IMR-90 (cell line): Measurements from ENCODE around the gene RSPO4. TPM values are rescaled to one million over a fixed set of nuclear protein-coding genes. Genes with fewer than 3 reads are reported as not detected.

ENCODE experiments used
- ATAC-seq: fragments of 200-7000 bp; cut with Tn5 transposase; 2 replicates; pipeline ENCODE4 v1.9.1; 2020; ENCODE audit warnings: low read depth, mild to moderate bottlenecking, moderate library complexity
- BruUV-seq: library from RNA; stranded (reverse); fragments of 400-500 nt; replicated peaks from 2 replicates; lab custom pipeline; 2021; lab: Mats Ljungman, UMichigan
- CTCF ChIA-PET: fragments of 300-600 bp; formaldehyde crosslinking; extraction: SDS; loops from one replicate; lab custom pipeline; 2021; ENCODE audit warnings: antibody characterized with exemption; lab: Yijun Ruan, JAX
- POLR2A ChIA-PET: fragments of 300-600 bp; sonication (Branson Sonifier 250); formaldehyde crosslinking; loops from one replicate; lab custom pipeline; 2022; ENCODE audit warnings: antibody characterized with exemption; ENCODE audit not compliant: unreplicated experiment; lab: Charles Lee
- DNase-seq: peaks from one replicate; pipeline ENCODE4 v3.0.0; 2013
- H2AFZ ChIP-seq: replicated peaks from 2 replicates; pipeline ENCODE3; 2013; ENCODE audit warnings: low read length, mild to moderate bottlenecking; ENCODE audit not compliant: poor library complexity
- H2AK5ac ChIP-seq: 2 replicates; pipeline ENCODE4 v1.6.1; 2013; ENCODE audit warnings: low read depth, low read length, inconsistent platforms
- H2AK9ac ChIP-seq: replicated peaks from 2 replicates; pipeline ENCODE3; 2013; ENCODE audit warnings: mild to moderate bottlenecking, low read depth, low read length, moderate library complexity; ENCODE audit not compliant: poor library complexity
- H2BK120ac ChIP-seq: 2 replicates; pipeline ENCODE4 v1.6.1; 2013; ENCODE audit warnings: low read depth, low read length, inconsistent platforms
- H2BK15ac ChIP-seq: 3 replicates; pipeline ENCODE4 v1.6.1; 2013; ENCODE audit warnings: low read depth, low read length, inconsistent platforms
- H2BK20ac ChIP-seq: 2 replicates; pipeline ENCODE4 v1.6.1; 2013; ENCODE audit warnings: low read depth, mild to moderate bottlenecking, inconsistent platforms, low read length, moderate library complexity
- H2BK5ac ChIP-seq: 2 replicates; pipeline ENCODE4 v1.6.1; 2013; ENCODE audit warnings: mild to moderate bottlenecking, low read depth, low read length, inconsistent platforms; ENCODE audit not compliant: poor library complexity, severe bottlenecking
- H3K14ac ChIP-seq: replicated peaks from 2 replicates; pipeline ENCODE4 v1.6.1; 2013; ENCODE audit warnings: low read depth, low read length, inconsistent platforms
- H3K18ac ChIP-seq: 2 replicates; pipeline ENCODE4 v1.6.1; 2013; ENCODE audit warnings: low read depth, low read length, control low read depth
- H3K23ac ChIP-seq: 2 replicates; pipeline ENCODE4 v1.6.1; 2013; ENCODE audit warnings: low read depth, low read length, inconsistent platforms
- H3K27ac ChIP-seq: 2 replicates; pipeline ENCODE4 v1.5.1; 2013; ENCODE audit warnings: mild to moderate bottlenecking, control low read depth, low read length; ENCODE audit not compliant: insufficient read depth
- H3K27me3 ChIP-seq: 2 replicates; pipeline ENCODE4 v1.6.1; 2013; ENCODE audit warnings: low read length; ENCODE audit not compliant: control insufficient read depth, insufficient read depth
- H3K36me3 ChIP-seq: 2 replicates; pipeline ENCODE4 v1.6.1; 2013; ENCODE audit warnings: low read length, mixed read lengths; ENCODE audit not compliant: control insufficient read depth, insufficient read depth
- H3K4ac ChIP-seq: 2 replicates; pipeline ENCODE4 v1.6.1; 2013; ENCODE audit warnings: low read depth, low read length, inconsistent platforms
- H3K4me1 ChIP-seq: 2 replicates; pipeline ENCODE4 v1.6.1; 2013; ENCODE audit warnings: low read length, mixed read lengths; ENCODE audit not compliant: control insufficient read depth, insufficient read depth
- H3K4me2 ChIP-seq: 2 replicates; pipeline ENCODE4 v1.6.1; 2013; ENCODE audit warnings: low read depth, mild to moderate bottlenecking, control low read depth, low read length, moderate library complexity
- H3K4me3 ChIP-seq: 2 replicates; pipeline ENCODE4 v1.5.1; 2013; ENCODE audit warnings: low read depth, mild to moderate bottlenecking, control low read depth, low read length, moderate library complexity; ENCODE audit not compliant: insufficient read depth
- H3K56ac ChIP-seq: 2 replicates; pipeline ENCODE4 v1.6.1; 2013; ENCODE audit warnings: low read length, inconsistent platforms; ENCODE audit not compliant: insufficient read depth; ENCODE audit errors: extremely low read depth
- H3K79me1 ChIP-seq, 2 experiments: 2 replicates each; pipeline ENCODE4 v1.6.1; 2013; ENCODE audit warnings: low read length in 2 of 2, inconsistent platforms in 1 of 2, low read depth in 1 of 2
- H3K9ac ChIP-seq: 2 replicates; pipeline ENCODE4 v1.6.1; 2013; ENCODE audit warnings: low read depth, low read length, control low read depth
- H3K9me1 ChIP-seq: 2 replicates; pipeline ENCODE4 v1.6.1; 2013; ENCODE audit warnings: low read length, inconsistent platforms; ENCODE audit not compliant: insufficient read depth
- H3K9me3 ChIP-seq: 2 replicates; pipeline ENCODE4 v1.6.1; 2013; ENCODE audit warnings: low read length; ENCODE audit not compliant: control insufficient read depth, insufficient read depth
- H4K20me1 ChIP-seq: 2 replicates; pipeline ENCODE4 v1.6.1; 2013; ENCODE audit warnings: low read length, inconsistent platforms; ENCODE audit not compliant: insufficient read depth
- H4K5ac ChIP-seq: 2 replicates; pipeline ENCODE4 v1.6.1; 2013; ENCODE audit warnings: mild to moderate bottlenecking, low read depth, low read length, control low read depth
- H4K8ac ChIP-seq, 2 experiments: 2 replicates each; pipeline ENCODE4 v1.6.1; 2013; ENCODE audit warnings: low read depth in 2 of 2, low read length in 2 of 2, control low read depth in 1 of 2, inconsistent platforms in 1 of 2
- H4K91ac ChIP-seq: 2 replicates; pipeline ENCODE4 v1.6.1; 2013; ENCODE audit warnings: low read depth, low read length, inconsistent platforms; ENCODE audit not compliant: insufficient read depth
- BHLHE40 ChIP-seq: fragments of 150-350 bp; IDR thresholded peaks from 2 replicates; pipeline ENCODE4 v1.6.1; 2016; ENCODE audit warnings: mild to moderate bottlenecking, low read depth, low read length
- ELK1 ChIP-seq: fragments of 150-350 bp; IDR thresholded peaks from 2 replicates; pipeline ENCODE4 v1.6.1; 2016; ENCODE audit warnings: low read depth, mild to moderate bottlenecking, low read length, moderate library complexity, borderline replicate concordance
- POLR2A ChIP-seq: IDR thresholded peaks from 2 replicates; pipeline ENCODE4 v1.6.1; 2012; ENCODE audit warnings: mild to moderate bottlenecking, low read depth, low read length
- RCOR1 ChIP-seq: IDR thresholded peaks from 2 replicates; pipeline ENCODE4 v1.6.1; 2012; ENCODE audit warnings: mild to moderate bottlenecking, low read length, improper control_type of control experiment; ENCODE audit not compliant: insufficient replicate concordance
- RFX5 ChIP-seq: IDR thresholded peaks from 2 replicates; pipeline ENCODE4 v1.8.0; 2012; ENCODE audit warnings: low read depth, mild to moderate bottlenecking, low read length, moderate library complexity
- SMC3 ChIP-seq: fragments of 150-350 bp; IDR thresholded peaks from 2 replicates; pipeline ENCODE4 v1.6.1; 2016; ENCODE audit warnings: low read depth, mild to moderate bottlenecking, antibody characterized with exemption, low read length, moderate library complexity
- WGBS, 2 experiments: methylation state at CpG; one replicate each; pipeline versions ENCODE4 v1.1.5 to v1.1.7; 2013; ENCODE audit warnings: missing lambda C conversion rate in 2 of 2; ENCODE audit not compliant: insufficient read length in 1 of 2; ENCODE audit errors: extremely low coverage in 2 of 2; 5-methylcytosine and 5-hydroxymethylcytosine counted together
- dilution Hi-C: fragments of 300-500 bp; cut with HindIII; formaldehyde crosslinking; loops from one replicate; pipeline ENCODE4 v1.14.3; 2018; ENCODE audit warnings: low sequenced_read_pairs; ENCODE audit not compliant: unreplicated experiment
- in situ Hi-C: fragments of 300-500 bp; cut with MboI; formaldehyde crosslinking; loops from 3 replicates; pipeline ENCODE4 v1.14.3; 2019; ENCODE audit warnings: low sequenced_read_pairs, inconsistent platforms, mixed read lengths
- intact Hi-C: fragments of 100-400 bp; cut with micrococcal nuclease; formaldehyde crosslinking; loops from 2 replicates; pipeline ENCODE4 v1.10.0; 2022
- polyA plus RNA-seq, 3 experiments: library from polyadenylated mRNA; depleted of rRNA; stranded (reverse); fragments of >200 nt; gene quantifications; 2 replicates each; pipeline ENCODE4 v1.2.3, GENCODE V29; 2012; ENCODE audit warnings: low replicate concordance in 1 of 3
- total RNA-seq: library from RNA; depleted of rRNA; stranded (reverse); fragments of >200 nt; gene quantifications from 2 replicates; pipeline ENCODE4 v1.2.3, GENCODE V29; 2012

Gene RSPO4
- total and polyA plus RNA-seq, 2 of the 4 experiments (the other 2 are of a cell fraction), result not detected

- Histone ChIP-seq H2AFZ (no peak overlapping the region), H4K5ac (no peak overlapping the region), H2BK15ac (no peak overlapping the region), H3K9me1 (no peaks in the 10 kb centered on the region), H3K4ac (no peak overlapping the region), H3K27ac (no peak overlapping the region), H3K56ac (no peak overlapping the region), H3K9me3 (no peaks in the 10 kb centered on the region), H3K9ac (no peak overlapping the region), H2AK9ac (no peak overlapping the region), H4K20me1 (no peaks in the 10 kb centered on the region), H3K4me1 (no peaks in the 10 kb centered on the region), H3K14ac (no peak overlapping the region), H2BK120ac (no peak overlapping the region), H2AK5ac (no peak overlapping the region), H4K8ac (no peak overlapping the region), H2BK20ac (no peak overlapping the region), H3K27me3 (peaks cover 6% of the 10 kb centered on the region), H3K4me2 (no peak overlapping the region), H3K79me1 (no peaks in the 10 kb centered on the region), H3K36me3 (no peaks in the 10 kb centered on the region), H3K4me3 (no peak overlapping the region), H3K18ac (no peak overlapping the region), H2BK5ac (no peak overlapping the region), H3K23ac (no peak overlapping the region), H4K91ac (no peak overlapping the region)
- ChIA-PET POLR2A (no interaction called here), CTCF (no interaction called here)
- DNase-seq (no peak), ATAC-seq (no peak)
- intact Hi-C loops, result no loop called here
- no TSS peak for BruUV-seq
- no peak for TF ChIP-seq RFX5
- no peak for TF ChIP-seq SMC3
- no peak for TF ChIP-seq ELK1
- TF ChIP-seq POLR2A, result no peak
- no peak for TF ChIP-seq RCOR1
- TF ChIP-seq BHLHE40, result no peak
- dilution Hi-C loops, result no loop called here
- WGBS, 2 experiments, result no CpG with 5 or more reads among the region's 10 CpGs
- in situ Hi-C loops, result no loop called here
Observed at GRCh38 chr20:963795-964194, 38.3 kb downstream of the RSPO4 start.
